Lower leg skin (tissue), 3 donors: Measurements from ENCODE around the gene WASHC2A.
"Not testable (repeated sequence)": the region's sequence is repeated elsewhere in the genome, so short reads cannot be mapped to it uniquely, and the experiment has no call there.

Experiments
- CTCF ChIP-seq, 3 donors: fragments of 450-650 bp; IDR thresholded peaks; one replicate each; pipeline ENCODE4 v1.5.1; 2016; ENCODE audit warnings: antibody characterized with exemption in 3 of 3, mild to moderate bottlenecking in 3 of 3, moderate library complexity in 2 of 3
- POLR2A ChIP-seq, 2 donors: fragments of 450-650 bp; IDR thresholded peaks; one replicate each; pipeline ENCODE4 v1.6.1; 2016 to 2017; ENCODE audit warnings: antibody characterized with exemption in 2 of 2, mild to moderate bottlenecking in 1 of 2, moderate library complexity in 1 of 2

DNA sequence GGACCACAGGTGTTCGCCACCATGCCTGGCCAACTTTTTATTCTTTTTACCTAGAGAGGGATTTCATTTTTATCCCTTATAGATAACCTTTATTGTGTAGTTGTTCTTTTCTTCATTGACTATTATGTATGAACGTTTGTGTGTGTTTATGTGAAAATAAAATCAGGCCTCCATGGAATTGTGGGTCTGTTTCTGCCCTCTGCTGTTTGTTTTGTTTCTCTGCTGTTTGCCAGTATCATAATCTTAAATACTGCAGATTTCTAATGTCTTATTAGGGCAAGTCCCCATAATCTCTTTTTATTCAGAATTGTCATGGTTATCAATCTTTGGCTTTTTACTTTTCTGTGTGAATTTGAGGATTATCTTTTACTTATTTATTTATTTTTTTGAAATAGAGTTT lies 7.8 kb downstream of the WASHC2A start:
- TF ChIP-seq CTCF, POLR2A (IDR thresholded peaks at IDR 0.05): not testable (repeated sequence)
